Gastroesophageal sphincter (tissue), 4 donors: ENCODE results near the gene CNR1. TPM values are rescaled to one million over a fixed set of nuclear protein-coding genes. Genes with fewer than 3 reads are reported as not detected.

ENCODE experiments used
- ATAC-seq: fragments of 150-250 bp; one replicate; pipeline ENCODE4 v1.9.1; 2016; ENCODE audit warnings: mild to moderate bottlenecking, moderate library complexity
- H3K27ac ChIP-seq, 4 donors: fragments of 200-600 bp; sonication (generic) in 3 of 4; 1 replicate in 3 of 4; 2 replicates in 1 of 4; pipeline ENCODE4 v1.5.1; 2016 to 2019
- H3K27me3 ChIP-seq: fragments of 200-600 bp; sonication (generic); one replicate; pipeline ENCODE4 v1.5.1; 2019
- H3K36me3 ChIP-seq, 2 donors: fragments of 200-600 bp; sonication (generic); one replicate each; pipeline ENCODE4 v1.5.1; 2019; ENCODE audit warnings: control low read depth in 1 of 2
- H3K4me1 ChIP-seq, 3 donors: fragments of 200-600 bp; sonication (generic); 1 replicate in 2 of 3; 2 replicates in 1 of 3; pipeline ENCODE4 v1.5.1; 2016 to 2019; ENCODE audit warnings: control low read depth in 2 of 3
- H3K4me3 ChIP-seq, 2 donors: fragments of 200-600 bp; sonication (generic); one replicate each; pipeline ENCODE4 v1.5.1; 2019; ENCODE audit warnings: mild to moderate bottlenecking in 1 of 2, moderate library complexity in 1 of 2
- H3K9me3 ChIP-seq, 3 donors: fragments of 200-600 bp; sonication (generic); one replicate each; pipeline ENCODE4 v1.5.1; 2017 to 2019; ENCODE audit warnings: control low read depth in 2 of 3
- CTCF ChIP-seq, 4 experiments: fragments of 200-600 bp in 2 of 4; fragments of 450-650 bp in 2 of 4; sonication (generic) in 1 of 4; IDR thresholded peaks; one replicate each; pipeline ENCODE4 v1.5.1; 2017 to 2019; ENCODE audit warnings: antibody characterized with exemption in 4 of 4, mild to moderate bottlenecking in 2 of 4, moderate library complexity in 2 of 4
- EP300 ChIP-seq: sonication (generic); formaldehyde crosslinking; IDR thresholded peaks from one replicate; pipeline ENCODE4 v1.6.1; 2017; ENCODE audit warnings: antibody characterized with exemption, mild to moderate bottlenecking
- POLR2A ChIP-seq, 2 donors: fragments of 450-650 bp; IDR thresholded peaks; one replicate each; pipeline ENCODE4 v1.6.1; 2017; ENCODE audit warnings: antibody characterized with exemption in 2 of 2, mild to moderate bottlenecking in 2 of 2, moderate library complexity in 1 of 2
- POLR2AphosphoS5 ChIP-seq: sonication (generic); formaldehyde crosslinking; IDR thresholded peaks from one replicate; pipeline ENCODE4 v1.6.1; 2017; ENCODE audit warnings: antibody characterized with exemption
- WGBS, 2 donors: methylation state at CpG; one replicate each; pipeline ENCODE4 v1.1.5; 2018; ENCODE audit warnings: low coverage in 1 of 2; 5-methylcytosine and 5-hydroxymethylcytosine counted together
- total RNA-seq, 4 donors: library from RNA; depleted of rRNA; stranded (reverse); fragments of >200 nt; gene quantifications; one replicate each; pipeline ENCODE4 v1.1.0, GENCODE V29; 2016

The CNR1 gene
- total RNA-seq, 4 donors from 2014 or later, result 8.3 to 27.1 (median 11.8) TPM

GRCh38 chr6:88143421-88144157 is 22.6 kb downstream of the CNR1 start:
- 70 to 74% methylated on average over 5 to 12 of the region's 14 CpGs for WGBS, 2 donors
- H3K27ac ChIP-seq, result no peak overlapping the region
- no peak overlapping the region for H3K4me3 ChIP-seq
- H3K36me3 ChIP-seq, result no peaks in the 10 kb centered on the region
- H3K9me3 ChIP-seq, result no peaks in the 10 kb centered on the region
- no peaks in the 10 kb centered on the region for H3K4me1 ChIP-seq
- ATAC-seq, result no peak
- H3K27me3 ChIP-seq, result no peaks in the 10 kb centered on the region
- TF ChIP-seq EP300 (no peak), POLR2AphosphoS5 (no peak), POLR2A (IDR thresholded peaks at IDR 0.05) (no peak), CTCF (IDR thresholded peaks at IDR 0.05) (no peak)

- H3K27ac ChIP-seq, result no peak overlapping the region
- no peaks in the 10 kb centered on the region for H3K36me3 ChIP-seq
- no peaks in the 10 kb centered on the region for H3K4me1 ChIP-seq
- no peaks in the 10 kb centered on the region for H3K9me3 ChIP-seq
- ATAC-seq, result no peak
- no peaks in the 10 kb centered on the region for H3K27me3 ChIP-seq
- 84 to 94% methylated on average over 3 of the region's 3 CpGs for WGBS, 2 donors
- TF ChIP-seq POLR2A (IDR thresholded peaks at IDR 0.05), result no peak
- TF ChIP-seq EP300, result no peak
- TF ChIP-seq POLR2AphosphoS5, result no peak
- no peak for TF ChIP-seq CTCF (IDR thresholded peaks at IDR 0.05)
- H3K4me3 ChIP-seq, result no peak overlapping the region
These were observed 23.9 kb downstream of the CNR1 start for GRCh38 chr6:88142297-88142668.

- H3K27ac ChIP-seq, result no peak overlapping the region
- no peaks in the 10 kb centered on the region for H3K9me3 ChIP-seq
- TF ChIP-seq CTCF (IDR thresholded peaks at IDR 0.05) (no peak), POLR2A (IDR thresholded peaks at IDR 0.05) (no peak), POLR2AphosphoS5 (no peak), EP300 (no peak)
- WGBS, 2 donors, result 66 to 89% methylated on average over 6 to 7 of the region's 9 CpGs
- H3K4me3 ChIP-seq, result no peak overlapping the region
- ATAC-seq, result no peak
- H3K36me3 ChIP-seq, result no peaks in the 10 kb centered on the region
- H3K4me1 ChIP-seq, result no peaks in the 10 kb centered on the region
- H3K27me3 ChIP-seq, result no peaks in the 10 kb centered on the region
These were observed 24.4 kb downstream of the CNR1 start for GRCh38 chr6:88141561-88142296.

- H3K27ac ChIP-seq, result no peak overlapping the region
- 41 to 47% methylated on average over 1 of the region's 1 CpG for WGBS, 2 donors
- H3K4me1 ChIP-seq, result no peaks in the 10 kb centered on the region
- no peaks in the 10 kb centered on the region for H3K9me3 ChIP-seq
- H3K36me3 ChIP-seq, result no peaks in the 10 kb centered on the region
- ATAC-seq, result no peak
- TF ChIP-seq POLR2A (IDR thresholded peaks at IDR 0.05) (no peak), EP300 (no peak), POLR2AphosphoS5 (no peak), CTCF (IDR thresholded peaks at IDR 0.05) (no peak)
- no peak overlapping the region for H3K4me3 ChIP-seq
- no peaks in the 10 kb centered on the region for H3K27me3 ChIP-seq
These were observed 28.2 kb downstream of the CNR1 start for GRCh38 chr6:88137915-88138314.
